Liver (tissue), 3 donors: Measurements from ENCODE around the gene TTC39A.

Experiments used
- ATF3 ChIP-seq: IDR thresholded peaks from 2 replicates; pipeline ENCODE4 v1.6.1; 2016; ENCODE audit warnings: antibody characterized with exemption
- CTCF ChIP-seq: fragments of 150-350 bp; IDR thresholded peaks from 2 replicates; pipeline ENCODE4 v1.5.1; 2017; ENCODE audit warnings: improper control_type of control experiment, low read depth, low read length; ENCODE audit not compliant: missing input control
- EGR1 ChIP-seq, 2 donors: IDR thresholded peaks; 2 replicates each; pipeline ENCODE4 v1.6.1; 2016 to 2018; ENCODE audit warnings: antibody characterized with exemption in 2 of 2, low read depth in 2 of 2
- MAX ChIP-seq: IDR thresholded peaks from 2 replicates; pipeline ENCODE4 v1.6.1; 2016; ENCODE audit warnings: antibody characterized with exemption
- REST ChIP-seq: IDR thresholded peaks from 2 replicates; pipeline ENCODE4 v1.6.1; 2016; ENCODE audit warnings: antibody characterized with exemption, mild to moderate bottlenecking
- TAF1 ChIP-seq: conservative IDR thresholded peaks from 2 replicates; pipeline ENCODE4 v1.6.1; 2016; ENCODE audit warnings: antibody characterized with exemption, mild to moderate bottlenecking
- YY1 ChIP-seq: IDR thresholded peaks from 2 replicates; pipeline ENCODE4 v1.6.1; 2016; ENCODE audit warnings: antibody characterized with exemption, mild to moderate bottlenecking
- ZBTB33 ChIP-seq: IDR thresholded peaks from 2 replicates; pipeline ENCODE4 v1.6.1; 2016; ENCODE audit warnings: antibody characterized with exemption
- donor health status: healthy.
- donor health status: healthy.

- no peak for TF ChIP-seq ZBTB33
- TF ChIP-seq CTCF: no peak
- TF ChIP-seq YY1: no peak
- no peak for TF ChIP-seq REST
- no peak for TF ChIP-seq MAX
- TF ChIP-seq TAF1: no peak
- no peak for TF ChIP-seq ATF3
- TF ChIP-seq EGR1 (IDR thresholded peaks at IDR 0.05; ENCODE audit: low read depth in 2 of 2): no peak
These were observed 9.1 kb downstream of the TTC39A start for GRCh38 chr1:51320967-51321923.
